HepG2 (cell line): ENCODE results near the gene UPK1A. TPM values are rescaled to one million over a fixed set of nuclear protein-coding genes. Genes with fewer than 3 reads are reported as not detected.

ENCODE experiments used
- CEBPB ChIP-seq: IDR thresholded peaks from 2 replicates; pipeline ENCODE4 v1.6.1; 2011; ENCODE audit warnings: low read depth, low read length, improper control_type of control experiment, borderline replicate concordance
- EZH2 ChIP-seq: conservative IDR thresholded peaks from 2 replicates; pipeline ENCODE4 v1.6.1; 2012; ENCODE audit warnings: mild to moderate bottlenecking, low read depth, low read length, moderate library complexity
- KDM3A ChIP-seq: IDR thresholded peaks from 2 replicates; pipeline ENCODE4 v1.6.1; 2018; ENCODE audit warnings: low read depth, missing compliant biosample characterization
- MXD4 ChIP-seq: IDR thresholded peaks from 2 replicates; pipeline ENCODE4 v1.6.1; 2016; ENCODE audit warnings: mild to moderate bottlenecking, missing biosample characterization, missing genetic modification reagents
- NFYB ChIP-seq: sonication (generic); formaldehyde crosslinking; IDR thresholded peaks from 2 replicates; pipeline ENCODE4 v1.4.0; 2020; ENCODE audit warnings: missing genetic modification reagents
- NPAS2 ChIP-seq: sonication (generic); formaldehyde crosslinking; IDR thresholded peaks from 2 replicates; pipeline ENCODE4 v1.8.0; 2022; ENCODE audit warnings: mild to moderate bottlenecking, missing genetic modification reagents, borderline replicate concordance
- RAD51 ChIP-seq: fragments of 450-650 bp; IDR thresholded peaks from 2 replicates; pipeline ENCODE4 v1.6.1; 2016; ENCODE audit warnings: borderline replicate concordance
- SP4 ChIP-seq: sonication (generic); formaldehyde crosslinking; IDR thresholded peaks from 2 replicates; pipeline ENCODE4 v1.8.1; 2023; ENCODE audit warnings: mild to moderate bottlenecking, missing genetic modification reagents
- ZFX ChIP-seq: sonication (generic); formaldehyde crosslinking; IDR thresholded peaks from 2 replicates; pipeline ENCODE4 v1.4.0; 2020; ENCODE audit warnings: mild to moderate bottlenecking, low read depth, missing genetic modification reagents, moderate library complexity
- ZKSCAN8 ChIP-seq: IDR thresholded peaks from 2 replicates; pipeline ENCODE4 v1.6.1; 2016; ENCODE audit warnings: borderline replicate concordance, missing genetic modification reagents, missing compliant biosample characterization
- ZMYM2 ChIP-seq: sonication (generic); formaldehyde crosslinking; IDR thresholded peaks from 2 replicates; pipeline ENCODE4 v1.8.0; 2022; ENCODE audit warnings: mild to moderate bottlenecking, missing genetic modification reagents
- ZNF660 ChIP-seq: sonication (generic); formaldehyde crosslinking; IDR thresholded peaks from 2 replicates; pipeline ENCODE4 v1.5.1; 2020; ENCODE audit warnings: mild to moderate bottlenecking, low read depth, missing genetic modification reagents, borderline replicate concordance
- ZNF790 ChIP-seq: sonication (generic); formaldehyde crosslinking; IDR thresholded peaks from 2 replicates; pipeline ENCODE4 v1.8.0; 2022; ENCODE audit warnings: missing genetic modification reagents, mild to moderate bottlenecking, borderline replicate concordance
- polyA plus RNA-seq, 8 experiments: library from polyadenylated mRNA; depleted of rRNA in 3 of 8; stranded (reverse) in 7 of 8; unstranded in 1 of 8; fragments of >200 nt; fragmentation: Illumina TruSeq in 4 of 8; extraction: Trizol in 4 of 8; gene quantifications; 2 replicates each; pipeline versions ENCODE4 v1.2.1 to v1.2.3, GENCODE V29; 2011 to 2016; ENCODE audit warnings: low read depth in 4 of 8, missing spikeins in 1 of 8, mixed read lengths in 1 of 8; ENCODE audit not compliant: insufficient read depth in 1 of 8
- total RNA-seq, 5 experiments: library from RNA; depleted of rRNA; stranded (reverse); fragments of >200 nt; fragmentation: Illumina TruSeq; extraction: Trizol; gene quantifications; 2 replicates each; pipeline ENCODE4 v1.2.3, GENCODE V29; 2016; ENCODE audit warnings: low read depth in 1 of 5
- TF ChIP-seq, protein P1 (sequence below): sonication (generic); formaldehyde crosslinking; IDR thresholded peaks from 2 replicates; pipeline ENCODE4 v1.8.0; 2022; ENCODE audit warnings: mild to moderate bottlenecking, missing genetic modification reagents
- TF ChIP-seq, protein P2 (sequence below): sonication (generic); formaldehyde crosslinking; IDR thresholded peaks from 2 replicates; pipeline ENCODE4 v1.4.0; 2020; ENCODE audit warnings: missing genetic modification reagents
- TF ChIP-seq, protein P3 (sequence below): sonication (generic); formaldehyde crosslinking; IDR thresholded peaks from one replicate; pipeline ENCODE4 v1.5.1; 2020; ENCODE audit warnings: mild to moderate bottlenecking, missing genetic modification reagents; ENCODE audit errors: not compliant biosample characterization

UPK1A gene
- total and polyA plus RNA-seq, 2 of the 13 experiments (the other 11 are each of a cell fraction or from before 2014, with no cell fraction given) = 2.9 TPM; not detected in 1

DNA sequence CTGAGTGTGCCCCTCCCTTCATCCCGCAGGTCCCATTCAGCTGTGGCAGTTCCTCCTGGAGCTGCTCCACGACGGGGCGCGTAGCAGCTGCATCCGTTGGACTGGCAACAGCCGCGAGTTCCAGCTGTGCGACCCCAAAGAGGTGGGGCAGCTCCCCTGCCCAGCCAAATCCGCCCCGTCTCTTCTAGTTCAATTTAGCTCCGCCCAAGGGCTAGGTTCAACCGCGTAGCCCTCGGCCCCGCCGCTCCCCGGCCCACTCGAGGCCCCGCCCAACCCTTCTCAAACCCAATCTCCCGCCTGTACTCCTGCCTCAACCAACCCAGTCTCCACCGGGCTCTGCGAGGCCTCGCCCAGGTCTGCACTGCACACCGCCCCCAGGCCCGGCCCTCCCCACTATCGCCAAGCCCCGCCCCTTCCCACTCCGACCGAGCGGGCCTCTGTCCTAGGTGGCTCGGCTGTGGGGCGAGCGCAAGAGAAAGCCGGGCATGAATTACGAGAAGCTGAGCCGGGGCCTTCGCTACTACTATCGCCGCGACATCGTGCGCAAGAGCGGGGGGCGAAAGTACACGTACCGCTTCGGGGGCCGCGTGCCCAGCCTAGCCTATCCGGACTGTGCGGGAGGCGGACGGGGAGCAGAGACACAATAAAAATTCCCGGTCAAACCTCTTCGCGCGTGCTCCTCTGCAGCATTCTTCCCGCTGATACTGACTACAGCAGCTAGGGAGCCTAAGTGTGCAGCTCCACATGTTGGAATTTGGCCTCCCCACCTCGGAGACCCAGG lies 21.9 kb upstream of the UPK1A start (continued):
- TF ChIP-seq ZMYM2 (no peak), ZNF790 (CRISPR knock-in tag) (no peak), KDM3A (CRISPR knock-in tag) (no peak), NFYB (CRISPR knock-in tag) (peak; percentile 48; the same call in 1 of the 2 replicates), MXD4 (CRISPR knock-in tag) (0 out of 2 replicates have a peak, but pooled peaks have one; percentile 70), ZFX (peak; percentile 73), NPAS2 (no peak), SP4 (CRISPR knock-in tag) (peak; percentile 78), EZH2 (no peak), ZKSCAN8 (CRISPR knock-in tag) (no peak), RAD51 (no peak), ZNF660 (CRISPR knock-in tag) (no peak), CEBPB (no peak)
- TF ChIP-seq, protein P1, sequence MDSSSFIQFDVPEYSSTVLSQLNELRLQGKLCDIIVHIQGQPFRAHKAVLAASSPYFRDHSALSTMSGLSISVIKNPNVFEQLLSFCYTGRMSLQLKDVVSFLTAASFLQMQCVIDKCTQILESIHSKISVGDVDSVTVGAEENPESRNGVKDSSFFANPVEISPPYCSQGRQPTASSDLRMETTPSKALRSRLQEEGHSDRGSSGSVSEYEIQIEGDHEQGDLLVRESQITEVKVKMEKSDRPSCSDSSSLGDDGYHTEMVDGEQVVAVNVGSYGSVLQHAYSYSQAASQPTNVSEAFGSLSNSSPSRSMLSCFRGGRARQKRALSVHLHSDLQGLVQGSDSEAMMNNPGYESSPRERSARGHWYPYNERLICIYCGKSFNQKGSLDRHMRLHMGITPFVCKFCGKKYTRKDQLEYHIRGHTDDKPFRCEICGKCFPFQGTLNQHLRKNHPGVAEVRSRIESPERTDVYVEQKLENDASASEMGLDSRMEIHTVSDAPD (CRISPR knock-in tag) = no peak
- TF ChIP-seq, protein P2, sequence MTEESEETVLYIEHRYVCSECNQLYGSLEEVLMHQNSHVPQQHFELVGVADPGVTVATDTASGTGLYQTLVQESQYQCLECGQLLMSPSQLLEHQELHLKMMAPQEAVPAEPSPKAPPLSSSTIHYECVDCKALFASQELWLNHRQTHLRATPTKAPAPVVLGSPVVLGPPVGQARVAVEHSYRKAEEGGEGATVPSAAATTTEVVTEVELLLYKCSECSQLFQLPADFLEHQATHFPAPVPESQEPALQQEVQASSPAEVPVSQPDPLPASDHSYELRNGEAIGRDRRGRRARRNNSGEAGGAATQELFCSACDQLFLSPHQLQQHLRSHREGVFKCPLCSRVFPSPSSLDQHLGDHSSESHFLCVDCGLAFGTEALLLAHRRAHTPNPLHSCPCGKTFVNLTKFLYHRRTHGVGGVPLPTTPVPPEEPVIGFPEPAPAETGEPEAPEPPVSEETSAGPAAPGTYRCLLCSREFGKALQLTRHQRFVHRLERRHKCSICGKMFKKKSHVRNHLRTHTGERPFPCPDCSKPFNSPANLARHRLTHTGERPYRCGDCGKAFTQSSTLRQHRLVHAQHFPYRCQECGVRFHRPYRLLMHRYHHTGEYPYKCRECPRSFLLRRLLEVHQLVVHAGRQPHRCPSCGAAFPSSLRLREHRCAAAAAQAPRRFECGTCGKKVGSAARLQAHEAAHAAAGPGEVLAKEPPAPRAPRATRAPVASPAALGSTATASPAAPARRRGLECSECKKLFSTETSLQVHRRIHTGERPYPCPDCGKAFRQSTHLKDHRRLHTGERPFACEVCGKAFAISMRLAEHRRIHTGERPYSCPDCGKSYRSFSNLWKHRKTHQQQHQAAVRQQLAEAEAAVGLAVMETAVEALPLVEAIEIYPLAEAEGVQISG (CRISPR knock-in tag) = peak; percentile 46
- TF ChIP-seq, protein P3, sequence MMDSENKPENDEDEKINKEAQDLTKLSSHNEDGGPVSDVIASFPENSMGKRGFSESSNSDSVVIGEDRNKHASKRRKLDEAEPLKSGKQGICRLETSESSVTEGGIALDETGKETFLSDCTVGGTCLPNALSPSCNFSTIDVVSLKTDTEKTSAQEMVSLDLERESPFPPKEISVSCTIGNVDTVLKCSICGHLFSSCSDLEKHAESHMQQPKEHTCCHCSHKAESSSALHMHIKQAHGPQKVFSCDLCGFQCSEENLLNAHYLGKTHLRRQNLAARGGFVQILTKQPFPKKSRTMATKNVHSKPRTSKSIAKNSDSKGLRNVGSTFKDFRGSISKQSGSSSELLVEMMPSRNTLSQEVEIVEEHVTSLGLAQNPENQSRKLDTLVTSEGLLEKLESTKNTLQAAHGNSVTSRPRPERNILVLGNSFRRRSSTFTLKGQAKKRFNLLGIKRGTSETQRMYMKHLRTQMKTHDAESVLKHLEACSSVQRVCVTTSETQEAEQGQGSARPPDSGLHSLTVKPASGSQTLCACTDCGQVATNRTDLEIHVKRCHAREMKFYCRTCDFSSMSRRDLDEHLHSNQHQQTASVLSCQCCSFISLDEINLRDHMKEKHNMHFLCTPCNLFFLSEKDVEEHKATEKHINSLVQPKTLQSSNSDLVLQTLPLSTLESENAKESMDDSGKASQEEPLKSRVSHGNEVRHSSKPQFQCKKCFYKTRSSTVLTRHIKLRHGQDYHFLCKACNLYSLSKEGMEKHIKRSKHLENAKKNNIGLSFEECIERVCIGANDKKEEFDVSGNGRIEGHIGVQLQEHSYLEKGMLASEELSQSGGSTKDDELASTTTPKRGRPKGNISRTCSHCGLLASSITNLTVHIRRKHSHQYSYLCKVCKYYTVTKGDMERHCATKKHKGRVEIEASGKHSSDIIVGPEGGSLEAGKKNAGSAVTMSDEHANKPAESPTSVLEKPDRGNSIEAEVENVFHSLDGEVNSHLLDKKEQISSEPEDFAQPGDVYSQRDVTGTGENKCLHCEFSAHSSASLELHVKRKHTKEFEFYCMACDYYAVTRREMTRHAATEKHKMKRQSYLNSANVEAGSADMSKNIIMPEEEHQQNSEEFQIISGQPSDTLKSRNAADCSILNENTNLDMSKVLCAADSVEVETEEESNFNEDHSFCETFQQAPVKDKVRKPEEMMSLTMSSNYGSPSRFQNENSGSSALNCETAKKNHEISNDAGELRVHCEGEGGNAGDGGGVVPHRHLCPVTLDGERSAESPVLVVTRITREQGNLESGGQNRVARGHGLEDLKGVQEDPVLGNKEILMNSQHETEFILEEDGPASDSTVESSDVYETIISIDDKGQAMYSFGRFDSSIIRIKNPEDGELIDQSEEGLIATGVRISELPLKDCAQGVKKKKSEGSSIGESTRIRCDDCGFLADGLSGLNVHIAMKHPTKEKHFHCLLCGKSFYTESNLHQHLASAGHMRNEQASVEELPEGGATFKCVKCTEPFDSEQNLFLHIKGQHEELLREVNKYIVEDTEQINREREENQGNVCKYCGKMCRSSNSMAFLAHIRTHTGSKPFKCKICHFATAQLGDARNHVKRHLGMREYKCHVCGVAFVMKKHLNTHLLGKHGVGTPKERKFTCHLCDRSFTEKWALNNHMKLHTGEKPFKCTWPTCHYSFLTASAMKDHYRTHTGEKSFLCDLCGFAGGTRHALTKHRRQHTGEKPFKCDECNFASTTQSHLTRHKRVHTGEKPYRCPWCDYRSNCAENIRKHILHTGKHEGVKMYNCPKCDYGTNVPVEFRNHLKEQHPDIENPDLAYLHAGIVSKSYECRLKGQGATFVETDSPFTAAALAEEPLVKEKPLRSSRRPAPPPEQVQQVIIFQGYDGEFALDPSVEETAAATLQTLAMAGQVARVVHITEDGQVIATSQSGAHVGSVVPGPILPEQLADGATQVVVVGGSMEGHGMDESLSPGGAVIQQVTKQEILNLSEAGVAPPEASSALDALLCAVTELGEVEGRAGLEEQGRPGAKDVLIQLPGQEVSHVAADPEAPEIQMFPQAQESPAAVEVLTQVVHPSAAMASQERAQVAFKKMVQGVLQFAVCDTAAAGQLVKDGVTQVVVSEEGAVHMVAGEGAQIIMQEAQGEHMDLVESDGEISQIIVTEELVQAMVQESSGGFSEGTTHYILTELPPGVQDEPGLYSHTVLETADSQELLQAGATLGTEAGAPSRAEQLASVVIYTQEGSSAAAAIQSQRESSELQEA = no peak
